Suppressor macrophage treated with lipopolysaccharide for 1 hour (primary cell): ENCODE data around the gene SLC9A5.

Source experiments
- DNase-seq, 3 donors: peaks; one replicate each; pipeline ENCODE4 v3.0.0-alpha.2; 2020 to 2022

The SLC9A5 gene

DNA sequence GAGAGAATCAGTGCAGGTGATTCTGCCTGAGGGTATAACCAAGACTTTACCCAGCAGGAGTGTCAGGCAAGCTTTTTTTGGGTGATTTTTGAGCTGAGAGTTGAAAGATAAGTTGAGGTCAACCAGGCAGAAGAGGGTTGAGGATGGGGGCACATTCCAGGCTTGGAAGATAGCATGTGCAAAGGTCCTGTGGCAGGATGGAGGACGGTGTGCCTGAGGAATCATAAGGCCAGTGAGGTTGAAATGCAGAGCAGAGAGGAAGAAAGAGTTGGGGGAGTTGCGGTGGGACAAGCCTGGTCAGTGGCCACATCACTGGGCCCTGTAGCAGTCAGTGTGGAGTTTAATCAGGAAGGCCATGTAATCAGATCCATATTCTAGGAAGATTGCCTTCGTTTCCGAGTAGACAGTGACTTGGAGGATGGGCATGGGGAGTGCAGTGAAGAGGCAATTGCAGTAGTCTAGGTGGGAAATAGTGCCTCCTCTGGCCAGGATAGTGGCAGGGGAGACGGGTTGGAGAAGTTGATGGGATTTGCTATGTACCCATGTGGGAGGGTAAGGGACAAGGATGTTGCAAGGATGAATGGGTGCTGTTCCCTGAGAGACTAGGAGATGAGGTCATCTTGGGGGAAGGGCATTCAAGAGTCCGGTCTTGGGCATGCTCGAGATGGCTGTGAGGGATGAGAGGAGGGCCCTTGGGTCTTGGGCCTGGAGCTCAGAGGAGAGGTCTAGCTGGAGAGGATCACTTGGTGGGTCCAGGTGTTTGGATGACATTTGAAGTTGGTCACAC is 34.5 kb downstream of the SLC9A5 start:
- peak; percentile 51 to 56 (median 52) for DNase-seq

DNA sequence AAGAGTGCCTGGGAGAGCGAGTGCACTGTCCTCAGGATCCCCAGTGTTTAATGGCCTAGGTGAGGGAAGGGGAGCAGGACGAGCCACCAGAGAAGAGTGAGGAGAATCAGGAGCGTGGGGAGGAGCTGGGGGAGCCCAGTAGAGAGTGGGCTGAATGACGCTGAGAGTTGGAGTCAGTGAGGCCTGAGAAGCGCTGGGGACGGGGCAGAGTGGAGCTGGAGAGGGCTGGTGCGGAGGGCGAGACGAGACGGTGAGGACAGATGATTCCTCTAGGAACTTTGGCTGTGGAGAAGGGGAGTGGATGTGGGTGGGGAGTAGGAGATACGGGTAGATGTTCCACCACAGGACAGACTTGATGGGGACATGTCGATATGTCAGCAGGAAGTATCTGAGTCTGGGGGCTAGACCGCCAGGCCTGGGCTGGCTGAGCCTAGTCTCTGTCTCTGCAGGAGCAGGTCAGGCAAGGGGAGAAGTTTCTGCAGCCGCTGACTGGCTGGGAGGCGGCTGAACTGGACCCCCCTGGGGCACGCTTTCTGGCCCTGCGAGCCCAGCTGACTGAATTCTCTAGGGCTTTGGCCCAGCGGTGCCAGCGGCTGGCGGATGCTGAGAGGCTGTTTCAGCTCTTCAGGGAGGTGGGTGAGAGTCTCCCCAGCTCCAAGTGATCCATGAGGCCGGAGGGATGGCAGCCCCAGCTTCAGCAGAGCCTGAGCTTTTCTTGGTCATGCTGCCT is 35.2 kb downstream of the SLC9A5 start:
- DNase-seq: no peak

DNA sequence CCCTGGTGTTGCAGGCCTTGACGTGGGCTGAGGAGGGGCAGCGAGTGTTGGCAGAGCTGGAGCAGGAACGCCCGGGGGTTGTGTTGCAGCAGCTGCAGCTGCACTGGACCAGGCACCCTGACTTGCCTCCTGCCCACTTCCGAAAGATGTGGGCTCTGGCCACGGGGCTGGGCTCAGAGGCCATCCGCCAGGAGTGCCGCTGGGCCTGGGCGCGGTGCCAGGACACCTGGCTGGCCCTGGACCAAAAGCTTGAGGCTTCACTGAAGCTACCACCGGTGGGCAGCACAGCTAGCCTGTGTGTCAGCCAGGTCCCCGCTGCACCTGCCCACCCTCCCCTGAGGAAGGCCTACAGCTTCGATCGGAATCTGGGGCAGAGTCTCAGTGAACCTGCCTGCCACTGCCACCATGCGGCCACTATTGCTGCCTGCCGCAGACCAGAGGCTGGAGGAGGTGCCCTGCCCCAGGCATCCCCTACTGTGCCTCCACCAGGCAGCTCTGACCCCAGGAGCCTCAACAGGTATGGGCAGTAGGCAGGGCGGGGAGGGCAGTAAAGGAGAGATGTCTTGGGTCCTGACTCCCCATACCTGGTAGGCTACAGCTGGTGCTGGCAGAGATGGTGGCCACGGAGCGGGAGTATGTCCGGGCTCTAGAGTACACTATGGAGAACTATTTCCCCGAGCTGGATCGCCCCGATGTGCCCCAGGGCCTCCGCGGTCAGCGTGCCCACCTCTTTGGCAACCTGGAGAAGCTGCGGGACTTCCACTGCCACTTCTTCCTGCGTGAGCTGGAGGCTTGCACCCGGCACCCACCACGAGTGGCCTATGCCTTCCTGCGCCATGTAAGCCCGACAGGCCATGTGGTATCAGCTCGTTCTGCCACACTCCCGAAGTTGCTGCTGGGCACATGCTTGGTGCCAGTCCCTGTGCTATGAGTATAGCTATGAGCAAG is 36.2 kb downstream of the SLC9A5 start:
- no peak for DNase-seq

DNA sequence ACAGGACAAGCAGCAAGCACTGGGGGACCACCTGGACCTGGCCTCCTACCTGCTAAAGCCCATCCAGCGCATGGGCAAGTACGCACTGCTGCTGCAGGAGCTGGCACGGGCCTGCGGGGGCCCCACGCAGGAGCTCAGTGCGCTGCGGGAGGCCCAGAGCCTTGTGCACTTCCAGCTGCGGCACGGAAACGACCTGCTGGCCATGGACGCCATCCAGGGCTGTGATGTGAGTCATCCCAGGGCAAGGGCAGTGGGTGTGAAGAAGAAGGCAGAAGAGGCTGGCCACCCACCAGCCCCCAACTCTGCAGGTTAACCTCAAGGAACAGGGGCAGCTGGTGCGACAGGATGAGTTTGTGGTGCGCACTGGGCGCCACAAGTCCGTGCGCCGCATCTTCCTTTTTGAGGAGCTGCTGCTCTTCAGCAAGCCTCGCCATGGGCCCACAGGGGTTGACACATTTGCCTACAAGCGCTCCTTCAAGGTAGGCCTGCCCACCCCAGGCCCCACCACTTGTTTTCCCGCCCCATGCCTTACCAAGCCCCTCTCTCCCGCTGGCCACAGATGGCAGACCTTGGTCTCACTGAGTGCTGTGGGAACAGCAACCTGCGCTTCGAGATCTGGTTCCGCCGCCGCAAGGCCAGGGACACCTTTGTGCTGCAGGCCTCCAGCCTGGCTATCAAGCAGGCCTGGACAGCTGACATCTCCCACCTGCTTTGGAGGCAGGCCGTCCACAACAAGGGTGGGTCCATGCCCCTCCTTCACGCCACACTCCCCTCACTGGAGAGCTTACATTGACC is 37.9 kb downstream of the SLC9A5 start:
- no peak for DNase-seq

DNA sequence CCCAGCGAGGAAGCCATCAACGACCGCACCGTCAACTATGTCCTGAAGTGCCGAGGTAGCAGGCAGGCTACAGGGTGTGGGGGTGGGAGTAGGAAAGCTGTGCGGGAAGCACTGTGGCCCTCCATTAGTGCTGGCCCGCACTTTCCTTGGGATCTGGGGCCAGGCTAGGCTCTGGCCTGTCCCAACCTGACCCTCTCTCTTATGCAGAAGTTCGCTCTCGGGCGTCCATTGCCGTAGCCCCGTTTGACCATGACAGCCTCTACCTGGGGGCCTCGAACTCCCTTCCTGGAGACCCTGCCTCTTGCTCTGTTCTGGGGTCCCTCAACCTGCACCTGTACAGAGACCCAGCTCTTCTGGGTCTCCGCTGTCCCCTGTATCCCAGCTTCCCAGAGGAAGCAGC is 39.2 kb downstream of the SLC9A5 start:
- no peak for DNase-seq

DNA sequence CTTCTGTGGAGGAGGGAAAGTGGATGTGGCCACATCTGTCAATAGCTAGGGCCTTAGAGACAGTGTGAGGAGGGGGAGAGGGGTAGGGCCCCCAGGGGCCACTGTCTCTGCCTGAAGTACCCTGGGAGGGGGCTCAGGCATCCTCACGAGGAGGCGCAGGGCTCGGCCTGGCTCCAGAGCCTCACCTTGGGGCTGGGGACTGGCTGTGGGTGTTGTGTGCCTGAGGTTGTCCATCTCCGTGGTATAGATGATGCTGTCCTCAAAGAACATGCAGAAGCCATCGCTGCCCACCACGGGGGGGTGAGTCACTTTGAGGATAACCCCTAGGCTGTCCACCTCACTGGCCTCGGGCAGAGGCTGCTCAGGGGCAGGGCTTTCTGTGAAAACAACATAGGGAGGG is 42.7 kb downstream of the SLC9A5 start:
- no peak for DNase-seq

DNA sequence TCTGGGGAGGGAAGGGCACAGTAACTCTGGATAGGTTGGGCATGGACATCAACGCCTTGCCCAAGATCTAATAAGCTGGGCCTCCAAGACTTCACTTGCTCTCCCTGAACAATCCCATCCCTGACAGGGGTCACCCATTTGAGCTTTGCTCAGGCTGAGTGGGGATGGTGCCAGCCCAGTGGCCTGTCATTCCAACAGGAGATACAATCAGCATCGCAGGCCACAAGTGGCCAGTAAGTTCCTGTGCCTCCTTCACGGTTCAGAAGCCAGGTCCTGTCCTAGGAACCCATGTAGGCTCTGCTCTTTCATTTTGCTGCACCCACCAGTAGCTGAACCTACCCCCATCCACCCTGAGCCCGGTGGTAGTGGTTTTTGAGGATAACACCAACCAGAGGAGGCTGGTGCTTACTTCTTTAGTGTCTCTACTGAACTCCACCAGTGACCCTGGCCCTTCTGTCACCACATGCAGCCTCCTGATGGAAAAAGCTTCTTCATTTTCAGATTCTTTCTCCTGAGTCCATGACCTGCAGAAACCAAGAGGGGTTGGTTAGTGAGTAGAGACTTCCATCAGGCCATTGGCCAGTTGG is 45.5 kb downstream of the SLC9A5 start:
- DNase-seq: no peak

DNA sequence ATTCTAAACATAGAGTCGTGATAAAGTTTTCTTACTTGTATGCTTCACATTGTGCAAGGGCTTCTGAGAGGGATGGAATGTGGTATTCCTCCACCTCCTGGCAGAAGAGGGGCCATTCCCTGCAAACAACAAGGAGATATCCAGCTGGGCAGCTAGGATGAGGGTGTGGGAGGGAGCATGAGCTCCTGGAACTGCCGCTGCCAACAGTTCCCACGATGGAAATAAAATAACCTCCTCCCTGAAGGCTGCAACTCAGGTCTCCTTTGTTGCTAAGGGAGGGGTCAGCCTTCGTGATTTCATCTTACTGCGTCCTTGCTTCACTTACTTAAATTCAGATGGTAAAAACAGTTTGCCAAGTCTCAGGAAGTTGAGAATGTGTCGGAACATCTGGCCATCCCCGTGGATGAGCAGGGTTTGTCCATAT is 46.2 kb downstream of the SLC9A5 start:
- no peak for DNase-seq

DNA sequence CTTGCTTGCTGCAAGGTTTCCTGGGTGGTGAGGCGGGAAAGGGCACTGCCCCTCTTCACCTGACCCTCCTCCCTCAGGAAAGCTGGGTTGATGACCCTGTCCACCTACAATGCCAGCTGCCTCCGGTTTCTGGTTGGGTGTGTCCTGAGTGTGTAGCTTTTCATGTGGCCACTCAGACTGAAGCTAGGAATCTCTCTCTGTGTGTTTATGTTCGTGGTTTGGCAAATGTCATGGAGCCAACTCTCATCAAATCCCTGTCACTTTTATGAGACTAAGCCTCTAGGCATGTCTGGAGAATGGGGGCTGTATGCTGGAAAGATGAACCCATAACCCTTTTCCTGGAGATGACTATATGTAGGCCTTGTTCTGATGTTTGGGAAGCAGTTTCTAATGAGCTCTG is 47.6 kb downstream of the SLC9A5 start:
- DNase-seq: no peak

DNA sequence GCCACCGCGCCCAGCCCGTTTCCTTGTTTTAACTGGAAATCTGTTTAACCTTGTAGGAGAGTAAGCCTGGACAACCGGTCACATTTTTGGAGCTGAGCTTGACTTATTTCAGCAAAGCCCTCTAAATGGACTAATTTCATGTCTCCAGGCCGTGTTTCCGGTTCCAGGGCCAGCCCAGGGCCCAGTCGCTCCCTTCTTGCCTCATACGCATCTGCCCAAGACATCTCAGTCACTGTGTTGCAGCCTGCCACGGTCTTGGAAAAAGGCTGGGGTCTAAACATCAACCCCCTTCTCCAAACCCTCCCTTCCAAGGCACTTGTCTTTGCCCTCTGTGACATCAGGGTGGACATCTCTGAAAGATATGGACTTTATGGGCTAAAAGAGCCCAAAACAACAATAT is 49.5 kb downstream of the SLC9A5 start:
- no peak for DNase-seq

DNA sequence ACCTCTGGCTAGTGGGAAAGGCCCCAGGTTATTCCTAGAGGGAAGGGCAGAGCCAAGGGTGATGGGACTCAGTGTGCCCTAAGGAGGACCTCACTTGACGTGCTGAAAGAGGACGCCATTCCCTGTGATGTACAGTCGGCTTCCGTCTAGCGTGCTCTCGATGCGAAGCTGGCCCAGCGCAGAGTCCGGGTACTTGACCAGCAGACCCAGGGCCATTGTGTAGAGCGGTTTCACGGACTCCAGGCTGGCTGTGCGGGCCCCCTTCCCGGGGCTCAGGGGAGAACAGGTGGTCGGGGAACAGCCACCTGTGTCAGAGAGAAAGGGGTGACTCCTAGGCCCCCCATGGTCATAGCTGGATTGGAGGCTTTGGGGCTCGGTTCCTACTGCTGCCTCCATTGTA is 50.5 kb downstream of the SLC9A5 start:
- no peak for DNase-seq

DNA sequence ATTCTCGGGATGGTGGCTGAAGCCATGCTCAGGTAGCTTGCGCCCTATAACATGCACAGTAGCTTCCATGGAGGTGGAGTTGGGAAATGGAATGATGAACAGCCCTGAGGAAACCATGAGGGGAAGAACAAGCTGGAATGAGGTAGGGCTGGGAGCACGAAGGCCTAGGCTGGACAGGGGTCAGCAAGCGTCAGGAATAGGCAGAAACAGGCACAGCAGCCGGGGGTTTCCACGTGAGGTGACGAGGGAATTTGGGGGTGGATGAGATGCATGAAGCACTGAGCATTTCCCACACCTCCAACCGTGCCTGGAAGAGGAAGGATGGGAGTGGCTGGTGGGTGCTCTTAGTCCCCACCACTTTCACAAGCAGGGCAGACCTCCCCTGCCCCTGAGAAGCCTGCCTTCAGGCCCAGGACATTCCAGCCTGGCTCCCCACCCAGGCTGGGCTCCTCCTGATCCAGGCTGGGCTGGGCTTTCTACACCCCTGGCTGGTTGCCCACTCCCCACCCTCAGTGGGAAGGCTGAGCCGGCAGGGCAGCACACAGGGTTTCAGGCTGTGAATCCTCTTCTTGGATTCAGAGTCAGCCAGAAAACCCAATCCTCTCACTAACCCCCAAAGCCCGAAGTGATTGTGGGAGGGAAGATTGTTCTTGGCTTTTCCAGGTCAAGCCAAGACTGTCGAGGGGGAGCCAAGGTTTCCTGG is 52.5 kb downstream of the SLC9A5 start:
- no peak for DNase-seq

DNA sequence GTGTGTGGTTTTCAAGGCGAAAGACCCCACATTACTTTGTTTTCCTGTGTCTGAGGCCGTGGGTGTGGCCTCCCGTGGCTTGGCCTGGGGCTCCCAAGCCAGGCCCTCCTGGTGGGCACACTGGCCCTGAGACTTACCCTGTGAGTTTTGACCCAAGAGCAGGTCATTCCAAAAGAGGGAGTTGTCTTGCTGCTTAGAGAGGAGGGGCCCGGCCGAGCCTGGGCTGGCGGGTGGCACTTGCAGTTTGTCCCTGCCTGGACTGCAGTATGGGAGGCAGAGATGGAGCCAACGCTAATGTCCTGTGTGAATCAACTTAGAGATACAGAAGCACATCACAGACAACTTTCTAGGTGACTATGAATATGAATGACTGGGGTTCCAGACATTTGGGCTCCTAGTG is 53.3 kb downstream of the SLC9A5 start:
- DNase-seq: no peak

DNA sequence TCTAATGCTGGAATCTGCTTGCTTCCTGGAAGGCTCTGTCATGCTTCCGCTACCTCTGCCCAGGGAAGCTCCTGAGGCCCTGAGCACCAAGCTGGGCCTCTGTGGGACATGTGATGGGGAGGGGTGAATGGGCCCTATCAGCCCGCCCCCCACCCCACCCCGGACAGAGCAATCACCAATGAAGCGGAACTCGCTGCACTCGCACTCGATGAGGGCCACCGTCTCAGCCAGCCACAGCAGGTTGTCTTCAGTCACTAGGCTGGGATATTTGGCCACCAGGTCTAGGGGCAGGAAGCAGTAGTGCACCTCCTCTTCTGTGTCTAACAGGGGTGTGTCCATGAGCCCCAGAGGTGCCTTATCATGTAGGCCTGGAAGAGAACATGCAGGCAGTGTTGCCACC is 54.2 kb downstream of the SLC9A5 start:
- no peak for DNase-seq

DNA sequence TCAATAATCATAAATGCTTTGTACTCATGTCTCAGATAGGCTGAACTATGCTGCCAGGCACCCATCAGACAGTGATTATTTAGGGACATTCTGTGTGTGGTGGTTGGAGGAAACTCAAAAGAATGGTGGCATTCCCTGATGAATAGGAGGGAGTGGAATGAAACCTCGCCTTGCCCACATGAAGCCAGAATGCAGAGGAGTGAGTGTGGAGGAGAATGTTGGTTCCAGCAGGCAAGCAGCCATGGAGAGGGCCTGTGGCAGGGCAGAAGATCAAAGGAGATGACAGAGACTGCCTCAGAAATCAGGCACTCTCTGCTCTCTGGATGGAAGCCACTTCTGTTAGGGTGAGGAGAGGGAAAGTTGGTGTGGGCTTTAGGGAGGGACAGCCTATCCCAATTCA is 55.2 kb downstream of the SLC9A5 start:
- DNase-seq: no peak

DNA sequence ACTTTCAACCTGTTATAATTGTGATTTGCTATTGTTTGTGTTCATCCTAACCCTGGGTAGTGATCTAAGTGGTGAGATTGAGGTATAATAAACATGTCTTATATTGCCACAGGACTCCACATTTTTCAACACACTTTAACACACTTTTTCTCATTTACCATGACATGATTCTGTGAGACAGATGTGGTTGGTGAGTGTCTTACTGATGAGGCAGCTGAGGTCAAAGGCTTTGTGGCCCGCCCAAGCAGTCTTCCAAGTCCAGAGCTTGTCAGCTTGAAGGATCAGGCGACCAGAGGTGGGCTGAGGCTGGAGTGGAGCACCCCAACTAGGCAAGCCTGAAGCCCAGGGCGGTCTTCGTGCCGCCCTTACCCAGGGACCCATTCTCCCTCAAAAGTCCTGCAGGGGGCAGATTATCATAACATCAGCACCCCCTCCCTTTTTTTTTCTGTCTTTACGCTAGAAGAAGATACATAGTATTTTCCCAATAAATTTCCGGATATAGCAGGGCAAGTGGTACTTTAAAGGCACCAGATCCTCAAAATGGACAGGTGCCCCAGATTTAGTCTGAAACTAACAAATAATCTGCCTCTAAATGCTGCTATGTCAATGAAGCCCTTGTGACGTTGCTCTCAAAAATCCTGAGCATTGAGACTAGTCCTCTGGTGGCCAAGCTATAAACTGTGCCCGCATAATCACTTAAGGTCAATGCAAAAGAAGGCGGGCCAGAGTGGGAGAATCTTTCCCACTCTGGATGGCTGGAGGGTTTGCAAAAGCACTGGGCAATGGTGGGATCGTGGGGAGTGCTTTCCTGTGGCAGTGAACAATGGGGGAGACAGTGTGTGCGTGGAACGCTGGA is 56.7 kb downstream of the SLC9A5 start:
- DNase-seq: no peak

DNA sequence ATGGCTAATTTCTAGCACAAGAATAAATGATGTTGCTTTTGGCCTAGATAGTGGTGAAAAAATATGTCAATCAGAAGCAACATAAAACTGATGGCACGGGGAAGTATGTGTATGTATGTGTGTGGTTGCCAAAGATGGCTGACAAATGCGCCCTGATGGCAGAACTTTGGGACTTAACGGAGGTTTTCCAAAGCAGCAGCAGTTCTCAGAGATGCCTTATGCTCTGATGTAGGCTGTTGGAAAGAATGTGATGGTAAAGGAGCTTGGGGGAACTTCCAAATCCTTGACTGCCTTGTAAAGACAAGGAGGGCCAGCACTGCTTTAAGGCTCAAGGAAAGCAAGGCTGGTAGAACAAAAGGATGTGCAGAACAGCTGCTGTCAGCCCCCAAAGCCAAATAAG is 61.8 kb downstream of the SLC9A5 start:
- no peak for DNase-seq

DNA sequence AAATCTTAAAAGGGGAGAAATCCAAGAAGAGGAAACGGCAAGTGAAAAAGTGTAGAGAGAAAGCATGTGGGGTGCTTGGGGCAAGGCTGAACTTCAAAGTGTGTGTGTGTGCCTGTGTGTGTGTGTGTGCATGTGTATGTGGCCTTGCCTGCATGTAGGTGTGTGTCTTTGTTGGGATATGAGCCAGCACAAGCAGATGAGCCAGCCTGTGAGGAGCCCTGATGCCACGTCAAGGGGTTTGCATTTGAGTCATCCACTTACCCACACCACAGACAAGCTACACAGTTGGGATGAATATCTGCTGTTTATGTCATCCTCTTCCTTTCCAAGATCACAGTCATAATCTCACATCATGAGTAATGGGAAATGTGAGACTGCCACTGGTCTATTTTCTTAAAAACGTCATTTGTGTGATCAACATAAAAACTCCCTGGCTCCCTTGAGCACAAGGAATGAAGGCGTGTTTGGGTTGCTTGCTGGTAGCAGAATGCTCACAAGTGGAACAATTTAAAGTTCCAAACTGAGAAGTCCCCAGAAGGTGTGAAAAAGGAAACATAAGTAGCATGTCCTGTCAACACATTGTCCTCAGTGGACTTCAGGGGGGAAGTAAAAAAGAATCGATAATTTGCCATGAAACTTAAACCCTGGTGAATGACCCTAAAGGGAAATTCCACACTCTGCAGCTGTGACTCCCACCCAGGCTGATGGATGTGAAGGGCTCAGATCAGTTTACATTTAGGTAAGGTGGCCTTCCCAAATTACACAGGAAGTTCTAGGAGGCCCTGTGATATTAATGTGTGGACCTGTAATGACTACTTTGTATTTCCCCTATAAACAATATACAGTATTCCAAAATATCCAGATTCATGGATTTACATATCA is 63.1 kb downstream of the SLC9A5 start:
- DNase-seq: peak; percentile 73 to 93 (median 79)

DNA sequence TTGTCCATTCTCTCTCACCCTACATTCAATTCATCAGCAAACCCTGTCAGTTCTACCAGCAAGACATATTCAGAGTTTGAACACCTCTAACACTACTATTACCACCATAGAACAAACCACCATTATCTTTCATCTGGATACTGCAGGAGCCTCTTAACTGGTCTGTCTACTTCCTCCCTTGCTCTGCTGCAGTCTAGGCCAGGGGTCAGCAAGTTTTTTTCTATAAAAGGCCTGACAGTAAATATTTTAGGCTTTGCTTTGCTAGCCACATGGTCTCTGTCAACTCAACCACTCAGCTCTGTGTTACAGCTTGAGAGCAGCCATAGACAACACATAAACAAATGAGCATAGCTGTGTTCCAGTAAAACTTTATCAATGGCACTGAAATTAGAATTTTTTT is 63.9 kb downstream of the SLC9A5 start:
- DNase-seq: peak in 1 of 3 donors; percentile 20
